Ramos (cell line): ENCODE data around the gene BRAF.
"Not testable (repeated sequence)": the region's sequence is repeated elsewhere in the genome, so short reads cannot be mapped to it uniquely, and the experiment has no call there.

Source experiments
- in situ Hi-C: fragments of 300-500 bp; cut with MboI; formaldehyde crosslinking; loops from one replicate; pipeline ENCODE4 v1.14.3; 2022; ENCODE audit warnings: low sequenced_read_pairs; ENCODE audit not compliant: unreplicated experiment

BRAF gene

GRCh38 chr7:140689199-140690152 lies 235.3 kb downstream of the BRAF start:
- in situ Hi-C loops, result no loop called here

GRCh38 chr7:140688341-140688740 lies 236.4 kb downstream of the BRAF start:
- in situ Hi-C loops, result no loop called here

- in situ Hi-C loops, result no loop called here
These were observed 237.8 kb downstream of the BRAF start for GRCh38 chr7:140686921-140687320.

- in situ Hi-C loops, result no loop called here
These were observed 239.2 kb downstream of the BRAF start for GRCh38 chr7:140685407-140686087.

GRCh38 chr7:140684066-140684950 lies 240.4 kb downstream of the BRAF start:
- in situ Hi-C loops, result no loop called here

GRCh38 chr7:140683657-140684056 lies 241.1 kb downstream of the BRAF start:
- in situ Hi-C loops, result no loop called here

GRCh38 chr7:140681766-140682165 lies 243.0 kb downstream of the BRAF start:
- in situ Hi-C loops, result no loop called here

- in situ Hi-C loops, result no loop called here
These were observed 243.8 kb downstream of the BRAF start for GRCh38 chr7:140680886-140681285.

GRCh38 chr7:140679186-140679585 lies 245.5 kb downstream of the BRAF start:
- in situ Hi-C loops, result no loop called here

- in situ Hi-C loops, result no loop called here
These were observed 246.0 kb downstream of the BRAF start for GRCh38 chr7:140678816-140679130.

- in situ Hi-C loops, result no loop called here
These were observed 246.5 kb downstream of the BRAF start for GRCh38 chr7:140678081-140678815.

- in situ Hi-C loops, result no loop called here
These were observed 247.2 kb downstream of the BRAF start for GRCh38 chr7:140677496-140677895.

GRCh38 chr7:140676956-140677355 lies 247.8 kb downstream of the BRAF start:
- in situ Hi-C loops, result not testable (repeated sequence)

- in situ Hi-C loops, result no loop called here
These were observed 248.4 kb downstream of the BRAF start for GRCh38 chr7:140676306-140676705.

GRCh38 chr7:140675726-140676125 lies 249.0 kb downstream of the BRAF start:
- in situ Hi-C loops, result no loop called here

- in situ Hi-C loops, result no loop called here
These were observed 249.6 kb downstream of the BRAF start for GRCh38 chr7:140674899-140675701.

GRCh38 chr7:140674356-140674800 lies 250.4 kb downstream of the BRAF start:
- in situ Hi-C loops, result no loop called here

- in situ Hi-C loops, result no loop called here
These were observed 251.0 kb downstream of the BRAF start for GRCh38 chr7:140673774-140674155.
